ENCODE measurements around the gene C22orf23. TPM values are rescaled to one million over a fixed set of nuclear protein-coding genes. Genes with fewer than 3 reads are reported as not detected.

The C22orf23 gene
- total and polyA plus RNA-seq, 10 of the 15 experiments (the other 5 are each of a cell fraction or from before 2014, with no cell fraction given), result 0.04 to 0.38 (median 0.11) TPM; not detected in 5

GRCh38 chr22:37920126-37920525 lies 33.3 kb downstream of the C22orf23 start:
- in situ Hi-C loops (cut with MboI) (no loop called here), intact Hi-C loops (cut with micrococcal nuclease; ENCODE audit: unreplicated experiment) (no loop called here)
- Histone ChIP-seq H3K27me3 (replicated peaks in 1 of 2; ENCODE audit: control insufficient read depth in 2 of 2, insufficient read depth in 2 of 2, low read length in 1 of 2) (no peaks in the 10 kb centered on the region), H3K9me3 (replicated peaks; ENCODE audit: control insufficient read depth, insufficient read depth, low read length) (no peaks in the 10 kb centered on the region), H3K79me2 (ENCODE audit: control insufficient read depth, insufficient read depth, low read length) (no peaks in the 10 kb centered on the region), H3K4me3 (no peak overlapping the region), H3K27ac (ENCODE audit: control insufficient read depth, insufficient read depth) (peak overlapping the region; percentile 48; the same call in 1 of the 2 replicates), H3K9ac (ENCODE audit: control insufficient read depth, insufficient read depth, low read length) (no peak overlapping the region), H4K20me1 (ENCODE audit: control insufficient read depth, insufficient read depth) (no peaks in the 10 kb centered on the region), H3K4me2 (ENCODE audit: control insufficient read depth, insufficient read depth) (no peak overlapping the region; the same call in 1 of the 2 replicates), H2AFZ (ENCODE audit: control insufficient read depth, low read depth, low read length) (no peak overlapping the region), H3K4me1 (ENCODE audit: control insufficient read depth, insufficient read depth, low read length) (no peaks in the 10 kb centered on the region), H3K36me3 (ENCODE audit: control insufficient read depth in 2 of 2, insufficient read depth in 2 of 2, low read length in 1 of 2) (peaks cover 3% of the 10 kb centered on the region in 2 experiments; a peak in 3 of 4 replicates)
- ATAC-seq (no peak), DNase-seq (ENCODE audit: low read depth, low spot score) (no peak), FAIRE-seq (no peak)
- ChIA-PET RAD21 (ENCODE audit: unreplicated experiment) (no interaction called here), CTCF (interaction anchor here (0.6 kb wide), 1 partner anchor 46 kb away, joined by 3 read pairs; no protein-coding TSS in a partner anchor), SMC1A (ENCODE audit: uncharacterized antibody, unreplicated experiment) (no interaction called here), POLR2A (interaction anchor here (0.6 kb wide), 1 partner anchor 71 kb away, joined by 3 read pairs; no protein-coding TSS in a partner anchor)
- TF ChIP-seq EZH2 (IDR thresholded peaks at IDR 0.05; ENCODE audit: borderline replicate concordance, control insufficient read depth, low read depth, low read length), result no peak
- 0 out of 2 replicates have a peak, but pooled peaks have one; percentile 6 for TF ChIP-seq RUNX3 (IDR thresholded peaks at IDR 0.05; ENCODE audit: low read length)
- WGBS (ENCODE audit: insufficient coverage, insufficient replicate concordance, low lambda C conversion rate, missing lambda C conversion rate), result 46% methylated on average over 5 of the region's 5 CpGs
- no TSS peak for BruUV-seq (replicated peaks)

- Histone ChIP-seq H3K27ac (ENCODE audit: control insufficient read depth, insufficient read depth) (no peak overlapping the region), H3K9ac (ENCODE audit: control insufficient read depth, insufficient read depth, low read length) (no peak overlapping the region), H3K36me3 (ENCODE audit: control insufficient read depth in 2 of 2, insufficient read depth in 2 of 2, low read length in 1 of 2) (peaks cover 0 to 3% of the 10 kb centered on the region in 2 experiments; a peak in 3 of 4 replicates), H3K27me3 (replicated peaks in 1 of 2; ENCODE audit: control insufficient read depth in 2 of 2, insufficient read depth in 2 of 2, low read length in 1 of 2) (no peaks in the 10 kb centered on the region), H3K79me2 (ENCODE audit: control insufficient read depth, insufficient read depth, low read length) (no peaks in the 10 kb centered on the region), H4K20me1 (ENCODE audit: control insufficient read depth, insufficient read depth) (no peaks in the 10 kb centered on the region), H3K9me3 (replicated peaks; ENCODE audit: control insufficient read depth, insufficient read depth, low read length) (no peaks in the 10 kb centered on the region), H3K4me1 (ENCODE audit: control insufficient read depth, insufficient read depth, low read length) (no peaks in the 10 kb centered on the region), H3K4me3 (no peak overlapping the region), H2AFZ (ENCODE audit: control insufficient read depth, low read depth, low read length) (no peak overlapping the region), H3K4me2 (ENCODE audit: control insufficient read depth, insufficient read depth) (no peak overlapping the region)
- 80% methylated on average over 22 of the region's 25 CpGs for WGBS (ENCODE audit: insufficient coverage, insufficient replicate concordance, low lambda C conversion rate, missing lambda C conversion rate)
- no TSS peak for BruUV-seq (replicated peaks)
- DNase-seq (ENCODE audit: low read depth, low spot score) (no peak), FAIRE-seq (no peak), ATAC-seq (no peak)
- RAD21 ChIA-PET (ENCODE audit: unreplicated experiment), result no interaction called here
- CTCF ChIA-PET, result interaction anchor here (1.1 kb wide), 1 partner anchor 55 kb away, joined by 3 read pairs; no protein-coding TSS in a partner anchor
- intact Hi-C loops (cut with micrococcal nuclease; ENCODE audit: unreplicated experiment), result no loop called here
- no peak for TF ChIP-seq ZBTB40 (IDR thresholded peaks at IDR 0.05; ENCODE audit: borderline replicate concordance)
- in situ Hi-C loops (cut with MboI), result no loop called here
- POLR2A ChIA-PET, result interaction anchor here (0.7 kb wide), 1 partner anchor 12 kb away, joined by 3 read pairs; no protein-coding TSS in a partner anchor
- SMC1A ChIA-PET (ENCODE audit: uncharacterized antibody, unreplicated experiment), result no interaction called here
These were observed 34.7 kb downstream of the C22orf23 start for GRCh38 chr22:37918580-37919270.

Measured in GM12878 (cell line).